NCI-H1105 treated with DMSO at 0.1 percent for 48 hours (cell line): ENCODE data around the gene IL17RD.
A peak's percentile ranks its signal among the peaks of the same experiment; 100 is the strongest.

ENCODE experiments used
- DNase-seq: peaks from one replicate; lab custom pipeline; 2025; lab: John Stamatoyannopoulos, UW

IL17RD gene

GRCh38 chr3:57164657-57165573, at the start of gene IL17RD:
TSS of gene IL17RD (minus strand) at chr3:57165353. CDS start at chr3:57165286, 67 bp downstream.
- DNase-seq, result peak; percentile 59

DNA sequence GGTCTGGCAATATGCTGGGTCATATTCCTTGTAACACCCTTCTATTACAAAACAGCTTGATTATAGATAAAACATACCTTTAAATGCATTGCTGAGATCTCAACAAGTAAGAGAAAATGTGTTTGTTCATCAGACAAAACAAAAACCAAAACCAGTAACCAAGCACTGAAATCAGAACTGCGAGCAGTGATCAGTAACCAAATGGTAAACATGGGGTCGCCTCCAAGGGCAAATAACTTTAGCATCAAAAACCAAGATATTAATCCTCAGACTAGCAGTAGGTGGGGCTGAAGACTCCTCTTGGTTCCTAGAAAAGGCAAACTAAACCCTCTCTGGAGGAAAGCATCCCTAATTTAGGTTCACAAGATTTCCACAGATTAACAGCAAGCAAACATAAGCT, 41.3 kb upstream of the IL17RD start:
- DNase-seq, result no peak

DNA sequence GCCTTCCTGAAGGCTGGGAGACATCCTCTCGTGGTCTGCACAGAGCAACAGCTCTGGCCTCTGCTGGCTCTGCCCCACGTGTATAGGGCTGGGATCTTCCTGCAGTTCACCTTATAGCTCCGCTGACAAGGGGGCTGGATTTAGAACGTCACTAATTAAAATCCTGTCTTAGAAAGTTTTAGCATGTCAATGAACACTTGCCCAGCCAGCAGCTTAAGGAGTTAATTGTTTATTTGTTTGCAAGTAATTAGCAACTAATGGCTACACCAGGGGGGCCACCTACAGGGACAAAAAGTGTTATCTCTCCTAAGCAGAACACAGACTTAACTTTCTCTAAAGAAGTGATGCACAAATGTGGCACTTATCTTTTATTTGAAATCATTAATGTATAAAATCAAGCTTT, 34.7 kb upstream of the IL17RD start, which contains the start of gene HESX1:
TSS of gene HESX1 (minus strand) at position 84 of the 403 bp plus-strand sequence. CDS start at position 24, 60 bp downstream.
- DNase-seq, result no peak

DNA sequence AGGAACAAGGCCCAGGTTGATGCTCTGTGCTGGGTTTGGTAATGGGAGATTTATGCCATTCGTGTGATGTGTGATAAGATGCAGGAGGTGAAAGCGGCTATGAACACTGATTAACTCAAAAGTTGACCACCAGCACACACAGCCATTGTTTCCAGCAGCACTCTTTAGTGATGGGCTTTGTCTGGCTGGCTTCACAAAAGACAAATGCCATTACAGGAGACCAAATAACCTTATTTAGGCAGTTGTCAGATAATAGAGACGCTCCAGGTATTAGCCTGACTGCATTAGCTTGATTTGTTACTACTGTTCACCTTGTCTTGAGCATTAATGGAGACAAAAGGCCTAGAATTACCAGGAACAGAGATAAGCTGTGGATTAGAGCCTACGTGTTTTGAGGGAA, 29.5 kb upstream of the IL17RD start:
- no peak for DNase-seq

GRCh38 chr3:57192028-57192427, 26.9 kb upstream of the IL17RD start:
- no peak for DNase-seq

- no peak for DNase-seq
Observed at GRCh38 chr3:57184526-57184925, 19.4 kb upstream of the IL17RD start.

- DNase-seq, result peak; percentile 5
Observed at GRCh38 chr3:57179580-57180410, 14.6 kb upstream of the IL17RD start.

GRCh38 chr3:57176045-57176444, 10.9 kb upstream of the IL17RD start:
- no peak for DNase-seq

DNA sequence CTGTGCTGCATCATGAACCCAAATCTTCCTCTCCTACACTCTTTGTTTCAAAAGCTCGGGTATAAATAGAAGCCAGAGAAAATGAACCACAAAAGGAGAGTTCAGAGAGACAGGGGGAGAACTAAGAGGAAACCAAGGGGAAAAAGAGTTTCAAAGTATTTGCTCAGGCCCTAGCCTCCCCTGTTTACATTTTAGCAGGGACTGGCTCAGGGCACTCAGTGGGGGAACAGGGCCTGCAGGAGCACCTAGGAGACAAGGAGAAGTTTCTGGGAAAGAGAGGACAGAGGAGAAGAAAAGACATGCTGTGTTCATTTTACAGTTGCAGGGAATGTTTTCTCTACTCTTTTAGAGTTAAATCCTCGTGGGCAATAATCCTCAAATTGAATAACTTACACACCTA, 8.5 kb upstream of the IL17RD start:
- no peak for DNase-seq

- DNase-seq, result no peak
Observed at GRCh38 chr3:57170946-57171345, 5.8 kb upstream of the IL17RD start.

DNA sequence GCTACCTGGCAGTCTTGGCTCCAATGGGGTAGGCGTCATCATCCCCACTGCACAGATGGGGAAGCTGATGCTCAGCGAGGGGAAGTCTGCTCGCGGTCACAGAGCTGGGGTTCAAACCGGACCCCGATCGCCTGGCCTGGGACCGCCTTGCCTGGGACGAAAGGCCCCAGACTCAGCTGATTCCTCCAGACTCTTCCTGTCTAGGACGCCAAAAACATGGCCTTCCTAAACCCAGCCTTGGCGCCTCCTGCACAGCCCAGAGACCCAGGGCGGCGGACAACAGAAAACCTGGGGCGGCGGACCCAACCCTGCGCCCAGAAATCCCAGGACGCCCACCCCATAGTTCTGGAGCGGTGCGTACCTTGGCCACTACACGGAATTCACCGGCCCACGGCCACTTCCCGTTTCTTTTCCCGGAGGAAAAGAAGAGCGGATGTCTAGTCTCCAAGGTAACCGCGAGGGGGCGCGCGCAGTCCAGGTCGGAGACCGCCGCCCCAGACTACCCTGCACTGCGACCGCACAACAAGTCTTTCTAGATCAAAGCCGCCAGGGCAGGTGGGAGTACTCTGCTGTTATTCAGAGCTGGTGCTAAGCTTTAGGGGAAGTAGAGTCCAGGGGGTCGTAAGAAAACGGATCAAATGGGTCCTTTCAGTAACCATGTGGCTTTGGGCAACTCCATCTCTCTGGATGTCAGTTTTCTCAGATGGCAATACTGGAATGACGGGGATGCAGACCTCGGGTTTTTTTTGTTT, 4.9 kb upstream of the IL17RD start:
- DNase-seq, result peak; percentile 46

DNA sequence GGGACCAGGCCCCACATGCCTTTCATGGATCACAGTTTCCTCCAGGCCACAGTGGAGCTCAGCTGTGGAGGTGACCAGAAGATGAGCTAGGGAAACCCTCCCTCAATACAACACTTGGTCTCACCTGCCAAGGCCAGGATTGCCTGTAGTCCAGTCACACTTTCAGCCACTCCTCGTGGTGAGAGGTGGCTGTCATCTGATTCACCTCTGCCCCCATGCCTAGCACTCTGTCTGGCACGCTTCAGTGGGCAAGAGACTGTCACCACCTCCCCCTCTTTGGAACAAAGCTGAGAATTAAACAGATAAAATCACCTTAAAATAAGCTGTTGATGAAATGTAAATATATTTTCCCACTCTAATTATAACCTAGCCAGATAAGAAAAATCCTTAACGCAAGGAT, 4.0 kb upstream of the IL17RD start:
- DNase-seq, result no peak

DNA sequence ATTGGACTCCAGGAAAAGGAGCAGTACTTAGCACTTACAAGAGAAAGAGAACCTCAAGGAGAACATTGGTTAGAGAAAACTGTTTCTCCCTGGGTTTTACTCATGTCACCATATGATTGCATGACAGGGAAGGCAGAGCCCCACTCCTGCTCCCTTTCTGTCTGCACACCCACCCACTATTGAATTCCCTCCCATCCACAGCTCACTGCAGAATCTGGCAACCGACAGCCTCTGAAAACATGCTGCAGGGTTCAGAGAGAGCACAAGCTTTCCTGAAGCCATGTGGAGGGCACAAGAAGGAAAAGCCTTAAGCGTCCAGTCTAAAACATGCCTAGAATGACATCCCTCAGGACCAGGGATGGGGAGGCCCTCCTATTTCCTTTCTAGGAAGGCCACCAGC, 3.0 kb upstream of the IL17RD start:
- no peak for DNase-seq

- no peak for DNase-seq
Observed at GRCh38 chr3:57166660-57167059, 1.5 kb upstream of the IL17RD start.

DNA sequence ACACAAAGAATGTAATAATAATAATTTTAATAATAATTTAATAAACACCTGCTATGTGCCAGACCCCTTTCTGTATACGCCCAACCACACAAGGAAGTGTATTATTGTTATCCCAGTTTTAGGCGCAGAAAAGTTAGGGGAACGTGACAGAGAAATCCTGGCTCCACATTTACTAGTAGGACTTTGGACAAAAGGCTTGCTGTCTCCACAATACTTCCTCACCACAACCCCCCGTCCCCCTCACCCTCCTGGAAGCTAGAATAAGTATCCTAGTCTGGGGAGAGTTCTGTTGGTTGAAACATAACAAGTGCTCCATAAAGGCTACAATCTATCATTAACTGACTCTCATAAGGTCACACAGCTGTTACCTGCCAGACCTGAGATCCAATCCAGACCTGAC, 488 bp upstream of the IL17RD start:
- DNase-seq, result no peak

DNA sequence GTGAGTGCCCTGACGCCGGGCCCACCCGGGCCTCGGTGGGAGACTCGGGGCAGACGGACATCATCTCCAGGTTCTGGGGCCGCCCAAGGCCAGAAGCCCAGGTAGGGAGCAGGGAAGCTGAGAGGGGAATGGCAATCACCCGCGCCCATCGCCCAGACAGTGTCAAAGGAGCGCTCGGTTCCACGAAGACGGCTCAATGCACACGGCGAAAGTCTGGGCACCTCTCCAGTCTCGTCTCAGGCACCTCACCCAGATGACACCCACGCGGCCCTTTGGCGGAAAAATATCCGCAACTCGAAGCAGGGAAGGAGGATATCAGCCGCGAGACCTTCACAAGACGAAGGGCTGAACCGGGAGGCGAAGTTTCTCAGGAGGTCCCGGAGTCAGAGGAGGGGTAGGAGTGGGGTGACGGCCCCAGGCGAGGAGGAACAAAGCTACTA, 916 bp downstream of the IL17RD start:
- DNase-seq, result no peak

GRCh38 chr3:57163751-57164150, 1.4 kb downstream of the IL17RD start:
- no peak for DNase-seq

DNA sequence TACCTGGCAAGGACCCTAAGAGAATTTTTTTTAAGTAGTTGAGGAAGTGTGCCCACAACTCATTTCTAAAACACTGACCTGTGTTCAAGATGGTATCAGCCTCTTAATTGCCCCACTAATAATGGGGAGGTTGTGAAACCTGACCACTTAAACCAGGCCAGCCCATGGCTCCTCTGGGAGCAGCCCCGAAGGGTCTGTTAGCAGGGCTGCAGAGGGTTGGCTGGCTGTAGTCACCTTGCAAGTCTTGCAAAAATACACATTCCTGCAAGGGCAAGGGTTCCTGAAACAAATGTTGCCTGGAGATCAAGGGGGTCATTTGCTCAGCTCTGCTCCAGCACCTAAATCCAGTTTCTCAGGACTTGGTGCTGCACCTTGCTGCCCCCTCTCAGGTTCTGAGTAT, 3.2 kb downstream of the IL17RD start:
- no peak for DNase-seq

DNA sequence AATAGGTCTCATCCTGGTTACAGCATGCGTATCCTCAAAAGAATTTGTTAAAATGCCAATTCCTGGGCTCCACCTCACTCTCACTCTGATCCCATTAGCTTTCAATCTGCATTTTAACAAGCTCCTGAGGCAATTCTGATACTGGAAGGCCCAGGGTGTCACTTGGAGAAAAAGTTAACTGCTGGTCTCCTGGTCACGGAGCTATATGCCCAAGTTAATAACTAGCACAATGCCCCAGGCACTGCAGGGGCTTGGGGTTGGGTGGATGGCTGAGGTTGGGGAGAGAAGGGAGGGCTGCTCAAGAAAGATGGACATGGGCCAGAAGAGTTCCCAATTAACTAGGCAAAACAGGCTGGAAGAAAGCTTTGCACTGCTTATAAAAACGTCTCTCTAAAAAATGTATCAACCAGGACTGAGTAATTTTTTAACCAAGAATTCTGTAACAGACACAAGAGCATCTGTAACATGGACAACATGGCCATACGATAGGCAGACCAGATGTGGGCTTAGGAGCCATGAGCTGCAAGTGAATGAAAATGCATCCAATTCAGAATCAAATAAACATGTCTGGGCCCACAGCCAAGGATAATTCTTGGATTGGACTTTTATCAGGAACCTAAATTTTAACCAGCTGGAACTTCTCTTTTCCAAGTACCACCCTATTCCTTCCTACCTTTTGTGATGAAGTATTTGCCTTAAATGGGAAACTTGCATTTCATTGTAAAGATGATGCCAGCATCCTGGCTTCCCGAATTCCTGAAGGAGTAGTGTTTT, 4.2 kb downstream of the IL17RD start:
- no peak for DNase-seq

GRCh38 chr3:57160076-57160764, 4.9 kb downstream of the IL17RD start:
- DNase-seq, result no peak
